Omental fat pad (tissue), 4 donors: ENCODE data around the gene STX12. TPM values are rescaled to one million over a fixed set of nuclear protein-coding genes. Genes with fewer than 3 reads are reported as not detected.

Experiments
- ATAC-seq: fragments of 150-250 bp; one replicate; pipeline ENCODE4 v1.9.1; 2016; ENCODE audit warnings: mild to moderate bottlenecking, moderate library complexity; ENCODE audit not compliant: low FRiP score
- DNase-seq: peaks from one replicate; pipeline ENCODE4 v3.0.0-alpha.2; 2019; ENCODE audit warnings: low spot score
- CTCF ChIP-seq, 3 donors: fragments of 450-650 bp; IDR thresholded peaks; one replicate each; pipeline ENCODE4 v1.5.1; 2016 to 2017; ENCODE audit warnings: antibody characterized with exemption in 3 of 3, mild to moderate bottlenecking in 3 of 3, moderate library complexity in 2 of 3
- total RNA-seq, 4 donors: library from RNA; depleted of rRNA; stranded (reverse); fragments of >200 nt; gene quantifications; one replicate each; pipeline ENCODE4 v1.1.0, GENCODE V29; 2016

Gene STX12
- total RNA-seq, 4 donors from 2014 or later: 78.5 to 116 (median 95.7) TPM

- TF ChIP-seq CTCF (IDR thresholded peaks at IDR 0.05): no peak
These were observed 89.0 kb downstream of the STX12 start for GRCh38 chr1:27862004-27862403.

GRCh38 chr1:27862671-27863537, 89.9 kb downstream of the STX12 start:
- ATAC-seq (peak; percentile 71), DNase-seq (no peak)
- no peak for TF ChIP-seq CTCF (IDR thresholded peaks at IDR 0.05)

More at GRCh38 chr1:27862004-27862403, 89.0 kb downstream of the STX12 start:
- DNase-seq (no peak), ATAC-seq (no peak)

- DNase-seq (no peak), ATAC-seq (no peak)
- TF ChIP-seq CTCF (IDR thresholded peaks at IDR 0.05): no peak
These were observed 90.5 kb downstream of the STX12 start for GRCh38 chr1:27863538-27863915.

GRCh38 chr1:27864264-27864895, 91.4 kb downstream of the STX12 start:
- TF ChIP-seq CTCF (IDR thresholded peaks at IDR 0.05): no peak
- ATAC-seq (no peak), DNase-seq (no peak)

GRCh38 chr1:27865821-27866220, 92.8 kb downstream of the STX12 start:
- no peak for ATAC-seq
- no peak for TF ChIP-seq CTCF (IDR thresholded peaks at IDR 0.05)
- DNase-seq: no peak

- TF ChIP-seq CTCF (IDR thresholded peaks at IDR 0.05): no peak
- ATAC-seq (no peak), DNase-seq (no peak)
These were observed 95.5 kb downstream of the STX12 start for GRCh38 chr1:27868556-27868931.
